DOHH2 (cell line): Measurements from ENCODE around the gene UBAP1.

Source experiments
- EZH2phosphoT487 ChIP-seq: fragments of 200-600 bp; sonication (generic); IDR thresholded peaks from 2 replicates; pipeline ENCODE4 v1.6.1; 2017; ENCODE audit warnings: borderline replicate concordance, mild to moderate bottlenecking, antibody characterized with exemption, low read length, moderate library complexity, mixed read lengths
- TF ChIP-seq, protein P1 (sequence below): fragments of 200-600 bp; sonication (generic); IDR thresholded peaks from one replicate; pipeline ENCODE4 v1.5.1; 2014; ENCODE audit warnings: antibody characterized with exemption, mild to moderate bottlenecking, low read depth, low read length; ENCODE audit not compliant: poor library complexity, severe bottlenecking

DNA sequence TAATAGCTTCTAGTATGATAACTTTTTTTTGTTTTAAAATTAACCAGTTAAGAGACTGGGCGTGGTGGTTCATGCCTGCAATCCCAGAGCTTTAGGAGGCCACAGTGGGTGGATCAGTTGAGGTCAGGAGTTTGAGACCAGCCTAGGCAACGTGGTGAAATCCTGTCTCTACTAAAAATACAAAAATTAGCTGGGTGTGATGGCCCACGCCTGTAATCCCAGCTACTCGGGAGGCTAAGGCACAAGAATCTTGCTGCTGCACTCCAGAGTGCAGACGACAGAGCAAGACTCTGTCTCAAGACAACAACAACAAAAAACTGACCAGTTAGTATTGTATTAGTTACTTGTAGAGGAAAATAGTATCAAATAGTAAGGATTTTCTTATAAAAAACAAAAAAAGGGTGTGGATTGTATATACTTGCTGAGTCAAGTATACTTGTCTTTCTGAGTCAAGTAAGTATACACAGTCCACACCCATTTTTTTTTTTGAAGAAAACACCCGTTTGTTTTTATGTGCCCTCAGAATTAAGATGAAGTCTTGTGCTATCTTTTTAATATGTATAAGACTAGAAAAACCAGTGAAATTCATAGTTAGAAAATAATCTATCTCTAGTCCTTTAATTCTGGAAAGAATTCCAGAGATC lies 25.3 kb downstream of the UBAP1 start:
- TF ChIP-seq EZH2phosphoT487, result no peak
- TF ChIP-seq, protein P1, sequence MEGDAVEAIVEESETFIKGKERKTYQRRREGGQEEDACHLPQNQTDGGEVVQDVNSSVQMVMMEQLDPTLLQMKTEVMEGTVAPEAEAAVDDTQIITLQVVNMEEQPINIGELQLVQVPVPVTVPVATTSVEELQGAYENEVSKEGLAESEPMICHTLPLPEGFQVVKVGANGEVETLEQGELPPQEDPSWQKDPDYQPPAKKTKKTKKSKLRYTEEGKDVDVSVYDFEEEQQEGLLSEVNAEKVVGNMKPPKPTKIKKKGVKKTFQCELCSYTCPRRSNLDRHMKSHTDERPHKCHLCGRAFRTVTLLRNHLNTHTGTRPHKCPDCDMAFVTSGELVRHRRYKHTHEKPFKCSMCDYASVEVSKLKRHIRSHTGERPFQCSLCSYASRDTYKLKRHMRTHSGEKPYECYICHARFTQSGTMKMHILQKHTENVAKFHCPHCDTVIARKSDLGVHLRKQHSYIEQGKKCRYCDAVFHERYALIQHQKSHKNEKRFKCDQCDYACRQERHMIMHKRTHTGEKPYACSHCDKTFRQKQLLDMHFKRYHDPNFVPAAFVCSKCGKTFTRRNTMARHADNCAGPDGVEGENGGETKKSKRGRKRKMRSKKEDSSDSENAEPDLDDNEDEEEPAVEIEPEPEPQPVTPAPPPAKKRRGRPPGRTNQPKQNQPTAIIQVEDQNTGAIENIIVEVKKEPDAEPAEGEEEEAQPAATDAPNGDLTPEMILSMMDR, result no peak
